Measurements from ENCODE around the gene SLC16A7.

DNA sequence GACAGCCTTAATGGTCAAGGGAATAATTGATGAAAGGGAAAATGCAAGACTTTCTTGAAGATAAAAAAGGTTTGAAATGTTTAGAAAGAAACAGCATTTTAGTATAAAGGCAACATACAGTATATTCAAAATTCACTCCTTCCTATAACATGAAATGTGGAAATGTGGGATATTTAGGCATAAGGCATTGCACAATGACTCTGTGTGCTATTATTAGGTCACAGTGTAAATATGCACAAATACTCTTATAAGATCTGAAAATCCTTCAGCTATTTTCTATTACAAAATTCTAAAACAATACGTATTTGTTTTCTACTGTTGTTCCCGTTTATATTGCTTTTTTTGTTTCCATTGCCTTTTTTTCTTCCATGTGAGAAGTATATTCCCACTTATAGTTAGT lies 127.7 kb downstream of the SLC16A7 start:
- TF ChIP-seq, protein P1, sequence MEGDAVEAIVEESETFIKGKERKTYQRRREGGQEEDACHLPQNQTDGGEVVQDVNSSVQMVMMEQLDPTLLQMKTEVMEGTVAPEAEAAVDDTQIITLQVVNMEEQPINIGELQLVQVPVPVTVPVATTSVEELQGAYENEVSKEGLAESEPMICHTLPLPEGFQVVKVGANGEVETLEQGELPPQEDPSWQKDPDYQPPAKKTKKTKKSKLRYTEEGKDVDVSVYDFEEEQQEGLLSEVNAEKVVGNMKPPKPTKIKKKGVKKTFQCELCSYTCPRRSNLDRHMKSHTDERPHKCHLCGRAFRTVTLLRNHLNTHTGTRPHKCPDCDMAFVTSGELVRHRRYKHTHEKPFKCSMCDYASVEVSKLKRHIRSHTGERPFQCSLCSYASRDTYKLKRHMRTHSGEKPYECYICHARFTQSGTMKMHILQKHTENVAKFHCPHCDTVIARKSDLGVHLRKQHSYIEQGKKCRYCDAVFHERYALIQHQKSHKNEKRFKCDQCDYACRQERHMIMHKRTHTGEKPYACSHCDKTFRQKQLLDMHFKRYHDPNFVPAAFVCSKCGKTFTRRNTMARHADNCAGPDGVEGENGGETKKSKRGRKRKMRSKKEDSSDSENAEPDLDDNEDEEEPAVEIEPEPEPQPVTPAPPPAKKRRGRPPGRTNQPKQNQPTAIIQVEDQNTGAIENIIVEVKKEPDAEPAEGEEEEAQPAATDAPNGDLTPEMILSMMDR (IDR thresholded peaks at IDR 0.05 in 8 of 11, conservative IDR thresholded peaks at IDR 0.05 in 3 of 11), result no peak
- TF ChIP-seq POLR2A (IDR thresholded peaks at IDR 0.05), result no peak
